H1 (cell line): Measurements from ENCODE around the gene SMARCE1. TPM values are rescaled to one million over a fixed set of nuclear protein-coding genes. Genes with fewer than 3 reads are reported as not detected.
A peak's percentile ranks its signal among the peaks of the same experiment; 100 is the strongest.

Source experiments
- ATF2 ChIP-seq: IDR thresholded peaks from 2 replicates; pipeline ENCODE4 v1.6.1; 2012; ENCODE audit warnings: low read length, inconsistent platforms
- ATF3 ChIP-seq: IDR thresholded peaks from 2 replicates; pipeline ENCODE4 v1.6.1; 2011; ENCODE audit warnings: low read depth, mild to moderate bottlenecking, low read length; ENCODE audit not compliant: insufficient read depth
- PHF8 ChIP-seq: fragments of 200-600 bp; sonication (generic); conservative IDR thresholded peaks from 2 replicates; pipeline ENCODE4 v1.7.1; 2012; ENCODE audit warnings: low read depth, mild to moderate bottlenecking, inconsistent platforms, low read length, moderate library complexity
- polyA plus RNA-seq, 7 experiments: library from polyadenylated mRNA; depleted of rRNA in 3 of 7; stranded (reverse) in 5 of 7; unstranded in 2 of 7; fragments of >200 nt in 5 of 7; fragments of 200-250 nt in 2 of 7; gene quantifications; 1 replicate in 5 of 7; 2 replicates in 1 of 7; 4 replicates in 1 of 7; pipeline versions ENCODE4 v1.2.1 to v1.2.3, GENCODE V29; 2011 to 2013; ENCODE audit warnings: missing spikeins in 2 of 7, mixed read lengths in 2 of 7
- total RNA-seq: library from RNA; stranded (reverse); fragmentation: NEBNext Ultra II Directional; extraction: Animal tissue kit (Norgen Biotek cat#: 25700); gene quantifications from 2 replicates; pipeline ENCODE4 v1.2.1, GENCODE V29; 2021
- TF ChIP-seq, protein P1 (sequence below): fragments of 300-600 bp; sonication (generic); IDR thresholded peaks from 2 replicates; pipeline ENCODE4 v1.7.1; 2012; ENCODE audit warnings: low read length, moderate library complexity, mild to moderate bottlenecking, inconsistent platforms; ENCODE audit not compliant: insufficient replicate concordance

The SMARCE1 gene
- total and polyA plus RNA-seq, 2 of the 8 experiments (the other 6 are each of a cell fraction or from before 2014, with no cell fraction given): 30.7 to 131 TPM

- TF ChIP-seq ATF3 (no peak), ATF2 (no peak), PHF8 (peak; percentile 92)
- TF ChIP-seq, protein P1, sequence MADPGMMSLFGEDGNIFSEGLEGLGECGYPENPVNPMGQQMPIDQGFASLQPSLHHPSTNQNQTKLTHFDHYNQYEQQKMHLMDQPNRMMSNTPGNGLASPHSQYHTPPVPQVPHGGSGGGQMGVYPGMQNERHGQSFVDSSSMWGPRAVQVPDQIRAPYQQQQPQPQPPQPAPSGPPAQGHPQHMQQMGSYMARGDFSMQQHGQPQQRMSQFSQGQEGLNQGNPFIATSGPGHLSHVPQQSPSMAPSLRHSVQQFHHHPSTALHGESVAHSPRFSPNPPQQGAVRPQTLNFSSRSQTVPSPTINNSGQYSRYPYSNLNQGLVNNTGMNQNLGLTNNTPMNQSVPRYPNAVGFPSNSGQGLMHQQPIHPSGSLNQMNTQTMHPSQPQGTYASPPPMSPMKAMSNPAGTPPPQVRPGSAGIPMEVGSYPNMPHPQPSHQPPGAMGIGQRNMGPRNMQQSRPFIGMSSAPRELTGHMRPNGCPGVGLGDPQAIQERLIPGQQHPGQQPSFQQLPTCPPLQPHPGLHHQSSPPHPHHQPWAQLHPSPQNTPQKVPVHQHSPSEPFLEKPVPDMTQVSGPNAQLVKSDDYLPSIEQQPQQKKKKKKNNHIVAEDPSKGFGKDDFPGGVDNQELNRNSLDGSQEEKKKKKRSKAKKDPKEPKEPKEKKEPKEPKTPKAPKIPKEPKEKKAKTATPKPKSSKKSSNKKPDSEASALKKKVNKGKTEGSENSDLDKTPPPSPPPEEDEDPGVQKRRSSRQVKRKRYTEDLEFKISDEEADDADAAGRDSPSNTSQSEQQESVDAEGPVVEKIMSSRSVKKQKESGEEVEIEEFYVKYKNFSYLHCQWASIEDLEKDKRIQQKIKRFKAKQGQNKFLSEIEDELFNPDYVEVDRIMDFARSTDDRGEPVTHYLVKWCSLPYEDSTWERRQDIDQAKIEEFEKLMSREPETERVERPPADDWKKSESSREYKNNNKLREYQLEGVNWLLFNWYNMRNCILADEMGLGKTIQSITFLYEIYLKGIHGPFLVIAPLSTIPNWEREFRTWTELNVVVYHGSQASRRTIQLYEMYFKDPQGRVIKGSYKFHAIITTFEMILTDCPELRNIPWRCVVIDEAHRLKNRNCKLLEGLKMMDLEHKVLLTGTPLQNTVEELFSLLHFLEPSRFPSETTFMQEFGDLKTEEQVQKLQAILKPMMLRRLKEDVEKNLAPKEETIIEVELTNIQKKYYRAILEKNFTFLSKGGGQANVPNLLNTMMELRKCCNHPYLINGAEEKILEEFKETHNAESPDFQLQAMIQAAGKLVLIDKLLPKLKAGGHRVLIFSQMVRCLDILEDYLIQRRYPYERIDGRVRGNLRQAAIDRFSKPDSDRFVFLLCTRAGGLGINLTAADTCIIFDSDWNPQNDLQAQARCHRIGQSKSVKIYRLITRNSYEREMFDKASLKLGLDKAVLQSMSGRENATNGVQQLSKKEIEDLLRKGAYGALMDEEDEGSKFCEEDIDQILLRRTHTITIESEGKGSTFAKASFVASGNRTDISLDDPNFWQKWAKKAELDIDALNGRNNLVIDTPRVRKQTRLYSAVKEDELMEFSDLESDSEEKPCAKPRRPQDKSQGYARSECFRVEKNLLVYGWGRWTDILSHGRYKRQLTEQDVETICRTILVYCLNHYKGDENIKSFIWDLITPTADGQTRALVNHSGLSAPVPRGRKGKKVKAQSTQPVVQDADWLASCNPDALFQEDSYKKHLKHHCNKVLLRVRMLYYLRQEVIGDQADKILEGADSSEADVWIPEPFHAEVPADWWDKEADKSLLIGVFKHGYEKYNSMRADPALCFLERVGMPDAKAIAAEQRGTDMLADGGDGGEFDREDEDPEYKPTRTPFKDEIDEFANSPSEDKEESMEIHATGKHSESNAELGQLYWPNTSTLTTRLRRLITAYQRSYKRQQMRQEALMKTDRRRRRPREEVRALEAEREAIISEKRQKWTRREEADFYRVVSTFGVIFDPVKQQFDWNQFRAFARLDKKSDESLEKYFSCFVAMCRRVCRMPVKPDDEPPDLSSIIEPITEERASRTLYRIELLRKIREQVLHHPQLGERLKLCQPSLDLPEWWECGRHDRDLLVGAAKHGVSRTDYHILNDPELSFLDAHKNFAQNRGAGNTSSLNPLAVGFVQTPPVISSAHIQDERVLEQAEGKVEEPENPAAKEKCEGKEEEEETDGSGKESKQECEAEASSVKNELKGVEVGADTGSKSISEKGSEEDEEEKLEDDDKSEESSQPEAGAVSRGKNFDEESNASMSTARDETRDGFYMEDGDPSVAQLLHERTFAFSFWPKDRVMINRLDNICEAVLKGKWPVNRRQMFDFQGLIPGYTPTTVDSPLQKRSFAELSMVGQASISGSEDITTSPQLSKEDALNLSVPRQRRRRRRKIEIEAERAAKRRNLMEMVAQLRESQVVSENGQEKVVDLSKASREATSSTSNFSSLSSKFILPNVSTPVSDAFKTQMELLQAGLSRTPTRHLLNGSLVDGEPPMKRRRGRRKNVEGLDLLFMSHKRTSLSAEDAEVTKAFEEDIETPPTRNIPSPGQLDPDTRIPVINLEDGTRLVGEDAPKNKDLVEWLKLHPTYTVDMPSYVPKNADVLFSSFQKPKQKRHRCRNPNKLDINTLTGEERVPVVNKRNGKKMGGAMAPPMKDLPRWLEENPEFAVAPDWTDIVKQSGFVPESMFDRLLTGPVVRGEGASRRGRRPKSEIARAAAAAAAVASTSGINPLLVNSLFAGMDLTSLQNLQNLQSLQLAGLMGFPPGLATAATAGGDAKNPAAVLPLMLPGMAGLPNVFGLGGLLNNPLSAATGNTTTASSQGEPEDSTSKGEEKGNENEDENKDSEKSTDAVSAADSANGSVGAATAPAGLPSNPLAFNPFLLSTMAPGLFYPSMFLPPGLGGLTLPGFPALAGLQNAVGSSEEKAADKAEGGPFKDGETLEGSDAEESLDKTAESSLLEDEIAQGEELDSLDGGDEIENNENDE: no peak
These were observed at the start of gene SMARCE1 (continued) for GRCh38 chr17:40647624-40648383.
